ENCODE results near the gene SEPTIN11. TPM values are rescaled to one million over a fixed set of nuclear protein-coding genes. Genes with fewer than 3 reads are reported as not detected.

SEPTIN11 gene
- polyA plus RNA-seq, 3 donors: 3.2 to 14.8 (median 8.8) TPM

GRCh38 chr4:76993787-76994641, 44.5 kb downstream of the SEPTIN11 start:
- Mint-ChIP-seq H3K4me1 (peaks cover 2% of the 10 kb centered on the region), H3K9me3 (peaks cover 7 to 10% (median 9%) of the 10 kb centered on the region in 7 donors), H3K27ac (no peak overlapping the region), H3K27me3 (ENCODE audit: low read depth in 3 of 3) (peaks cover 0 to 5% (median 2%) of the 10 kb centered on the region in 3 donors), H3K36me3 (peaks cover 19 to 26% of the 10 kb centered on the region in 2 donors), H3K4me3 (no peak overlapping the region)
- peaks cover 4 to 7% of the 10 kb centered on the region in 2 donors for H3K9me3 ChIP-seq (replicated peaks in 1 of 2; ENCODE audit: control insufficient read depth in 1 of 2, insufficient read depth in 1 of 2, low read length in 2 of 2)
- 100% methylated on average over 1 of the region's 10 CpGs for WGBS (ENCODE audit: insufficient coverage)
- H3K27ac ChIP-seq (ENCODE audit: low read depth in 1 of 2, low read length in 2 of 2): no peak overlapping the region
- H3K27me3 ChIP-seq (ENCODE audit: control insufficient read depth in 2 of 2, insufficient read depth in 2 of 2, low read length in 2 of 2): no peaks in the 10 kb centered on the region
- no peak overlapping the region for H3K9ac ChIP-seq (ENCODE audit: insufficient read depth, low read length, poor library complexity, severe bottlenecking)
- intact Hi-C loops (cut with micrococcal nuclease): no loop called here
- no peak overlapping the region for H2AFZ ChIP-seq (ENCODE audit: insufficient read depth, low read depth, low read length, poor library complexity, severe bottlenecking)
- peaks cover 3 to 13% of the 10 kb centered on the region in 2 donors for H3K36me3 ChIP-seq (replicated peaks in 1 of 2; ENCODE audit: control insufficient read depth in 1 of 2, insufficient read depth in 2 of 2, low read length in 2 of 2)
- no peaks in the 10 kb centered on the region for H4K20me1 ChIP-seq (ENCODE audit: insufficient read depth, low read length)
- no peak for DNase-seq
- H3K4me2 ChIP-seq (replicated peaks; ENCODE audit: extremely low read depth, low read length, poor library complexity, severe bottlenecking): no peak overlapping the region
- H3K4me1 ChIP-seq (ENCODE audit: control insufficient read depth in 1 of 2, insufficient read depth in 2 of 2, low read length in 2 of 2): no peaks in the 10 kb centered on the region
- no peak overlapping the region for H3K4me3 ChIP-seq (replicated peaks in 1 of 3; ENCODE audit: low read depth in 2 of 3, low read length in 3 of 3)
- TF ChIP-seq CTCF (IDR thresholded peaks at IDR 0.05): no peak
- H3K79me2 ChIP-seq (ENCODE audit: insufficient read depth, low read length): no peaks in the 10 kb centered on the region

GRCh38 chr4:76995776-76996175, 46.2 kb downstream of the SEPTIN11 start:
- Histone ChIP-seq H3K4me1 (ENCODE audit: control insufficient read depth in 1 of 2, insufficient read depth in 2 of 2, low read length in 2 of 2) (no peaks in the 10 kb centered on the region), H3K27ac (ENCODE audit: low read depth in 1 of 2, low read length in 2 of 2) (no peak overlapping the region), H3K79me2 (ENCODE audit: insufficient read depth, low read length) (no peaks in the 10 kb centered on the region), H3K9me3 (replicated peaks in 1 of 2; ENCODE audit: control insufficient read depth in 1 of 2, insufficient read depth in 1 of 2, low read length in 2 of 2) (no peaks in the 10 kb centered on the region), H2AFZ (ENCODE audit: insufficient read depth, low read depth, low read length, poor library complexity, severe bottlenecking) (no peak overlapping the region), H3K4me3 (replicated peaks in 1 of 3; ENCODE audit: low read depth in 2 of 3, low read length in 3 of 3) (no peak overlapping the region), H4K20me1 (ENCODE audit: insufficient read depth, low read length) (no peaks in the 10 kb centered on the region), H3K4me2 (replicated peaks; ENCODE audit: extremely low read depth, low read length, poor library complexity, severe bottlenecking) (no peak overlapping the region), H3K9ac (ENCODE audit: insufficient read depth, low read length, poor library complexity, severe bottlenecking) (no peak overlapping the region), H3K27me3 (ENCODE audit: control insufficient read depth in 2 of 2, insufficient read depth in 2 of 2, low read length in 2 of 2) (no peaks in the 10 kb centered on the region), H3K36me3 (replicated peaks in 1 of 2; ENCODE audit: control insufficient read depth in 1 of 2, insufficient read depth in 2 of 2, low read length in 2 of 2) (peaks cover 3 to 13% of the 10 kb centered on the region in 2 donors)
- no peak for DNase-seq
- Mint-ChIP-seq H3K9me3 (peaks cover 0 to 1% (median 0%) of the 10 kb centered on the region in 7 donors), H3K27ac (no peak overlapping the region), H3K27me3 (ENCODE audit: low read depth in 3 of 3) (peaks cover 0 to 2% (median 2%) of the 10 kb centered on the region in 3 donors), H3K36me3 (peaks cover 21 to 26% of the 10 kb centered on the region in 2 donors), H3K4me1 (no peaks in the 10 kb centered on the region), H3K4me3 (no peak overlapping the region)
- intact Hi-C loops (cut with micrococcal nuclease): no loop called here
- no peak for TF ChIP-seq CTCF (IDR thresholded peaks at IDR 0.05)
- no CpG with 5 or more reads among the region's 1 CpG for WGBS (ENCODE audit: insufficient coverage)
